K562 treated with DMSO at 1 percent for 24 hours (cell line): Measurements from ENCODE around the gene SORCS3. TPM values are rescaled to one million over a fixed set of nuclear protein-coding genes. Genes with fewer than 3 reads are reported as not detected.

ENCODE experiments used
- total RNA-seq: library from RNA; unstranded; fragments of 300-600 nt; gene quantifications from 2 replicates; pipeline ENCODE4 v1.2.3, GENCODE V29; 2022; ENCODE audit warnings: low read depth; ENCODE audit not compliant: insufficient read depth

SORCS3 gene
- total RNA-seq, result not detected in 2 replicates

GRCh38 chr10:104641187-104641936 is at the start of gene SORCS3:
SORCS3 (plus strand) TSS chr10:104641290.

